Measurements from ENCODE around the gene ATG16L2. TPM values are rescaled to one million over a fixed set of nuclear protein-coding genes. Genes with fewer than 3 reads are reported as not detected.

The ATG16L2 gene
- 10 to 100 TPM; 11.9 to 16.3 TPM for total RNA-seq
- long read RNA-seq, transcript ATG16L2-202 (18 exons, 2,254 nt), result minor isoform, 5 of 22 reads
- long read RNA-seq, transcript ATG16L2-201 (18 exons, 2,243 nt), result major isoform, 7 of 22 reads
- long read RNA-seq, partial matches to known transcripts, result 1 of 22 reads
- long read RNA-seq, other reads (novel, unspliced or antisense), result 9 of 22 reads

- ATAC-seq, result peak; percentile 95 to 96
- intact Hi-C loops (cut with DNase I), result loop anchor here in 1 of 2 donors (5.0 kb wide), 1 partner anchor 87 kb away; no protein-coding TSS in a partner anchor
- peak; percentile 89 for DNase-seq
Measured at GRCh38 chr11:72814286-72815109, at the start of gene ATG16L2. Gene ATG16L2, plus strand, starts transcription at chr11:72814411. Its CDS starts 35 bp downstream, at chr11:72814446.

GRCh38 chr11:72764503-72764902 is 49.7 kb upstream of the ATG16L2 start:
- ATAC-seq (no peak), DNase-seq (no peak)
- intact Hi-C loops (cut with DNase I), result no loop called here

GRCh38 chr11:72766152-72766902 is 47.9 kb upstream of the ATG16L2 start:
- no peak for DNase-seq
- ATAC-seq, result no peak
- intact Hi-C loops (cut with DNase I), result no loop called here

DNA sequence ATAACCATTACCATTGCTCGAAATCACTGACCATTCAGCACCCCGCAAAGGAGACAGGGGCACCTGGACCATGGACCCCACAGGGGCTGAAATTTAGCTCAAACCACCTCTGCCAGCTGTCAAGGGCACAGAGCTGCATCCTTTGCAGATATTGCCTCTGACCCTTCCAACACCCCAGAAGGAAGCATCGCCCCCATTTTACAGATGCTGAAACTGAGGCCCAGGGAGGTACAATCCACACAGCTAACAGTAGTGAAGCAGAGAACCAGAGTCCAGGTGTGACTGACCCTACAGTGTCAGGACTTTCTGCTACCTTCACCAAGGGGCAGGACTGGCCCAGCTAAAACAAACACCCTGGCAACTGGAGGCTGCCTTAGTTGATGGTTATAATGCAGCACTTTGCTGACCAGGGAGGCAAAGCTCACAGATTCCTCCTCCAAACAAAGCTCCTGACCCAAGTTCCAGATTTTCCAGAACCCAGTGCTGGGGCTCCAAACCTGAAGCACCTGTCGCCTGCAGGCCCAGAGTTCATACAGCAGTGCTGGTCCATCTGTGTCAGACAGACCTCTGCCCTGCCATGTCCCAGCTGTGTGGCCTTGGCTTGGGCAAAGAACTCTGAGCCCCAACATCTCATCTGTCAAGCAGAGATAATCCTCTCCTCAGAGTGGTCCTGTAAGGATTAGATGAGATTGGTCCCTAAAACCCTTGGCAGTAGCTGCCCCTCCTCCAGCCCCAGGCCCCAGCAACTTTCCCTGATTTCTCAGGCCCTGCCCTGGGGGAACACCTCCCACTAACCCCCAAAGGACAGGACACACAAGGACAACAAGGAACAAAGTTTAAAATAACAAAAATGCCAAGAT is 46.8 kb upstream of the ATG16L2 start:
- ATAC-seq (no peak), DNase-seq (no peak)

GRCh38 chr11:72768581-72768980 is 45.6 kb upstream of the ATG16L2 start:
- DNase-seq, result no peak

More for the DNA sequence above, 46.8 kb upstream of the ATG16L2 start:
- intact Hi-C loops (cut with DNase I), result no loop called here

DNA sequence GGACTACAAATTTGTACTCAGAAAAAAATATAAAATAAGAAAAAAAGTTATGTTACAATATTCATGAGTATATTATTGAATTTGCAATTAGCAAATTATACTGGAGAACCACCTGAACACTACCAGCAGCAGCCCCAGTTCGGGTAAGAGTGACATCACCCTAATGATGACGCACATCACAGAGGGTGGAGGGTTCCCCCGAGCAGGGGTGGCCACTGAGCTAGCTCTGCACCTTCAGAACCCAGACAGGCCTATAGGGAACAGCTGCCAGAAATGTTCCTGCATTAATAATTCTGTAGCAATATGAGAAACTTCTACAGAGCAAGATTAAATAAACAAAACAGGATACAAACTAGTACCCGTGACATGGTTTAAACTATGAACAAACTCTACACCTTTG is 44.5 kb upstream of the ATG16L2 start:
- no peak for DNase-seq
- ATAC-seq, result no peak
- intact Hi-C loops (cut with DNase I), result no loop called here

More at GRCh38 chr11:72768581-72768980, 45.6 kb upstream of the ATG16L2 start:
- intact Hi-C loops (cut with DNase I), result no loop called here
- ATAC-seq, result no peak

DNA sequence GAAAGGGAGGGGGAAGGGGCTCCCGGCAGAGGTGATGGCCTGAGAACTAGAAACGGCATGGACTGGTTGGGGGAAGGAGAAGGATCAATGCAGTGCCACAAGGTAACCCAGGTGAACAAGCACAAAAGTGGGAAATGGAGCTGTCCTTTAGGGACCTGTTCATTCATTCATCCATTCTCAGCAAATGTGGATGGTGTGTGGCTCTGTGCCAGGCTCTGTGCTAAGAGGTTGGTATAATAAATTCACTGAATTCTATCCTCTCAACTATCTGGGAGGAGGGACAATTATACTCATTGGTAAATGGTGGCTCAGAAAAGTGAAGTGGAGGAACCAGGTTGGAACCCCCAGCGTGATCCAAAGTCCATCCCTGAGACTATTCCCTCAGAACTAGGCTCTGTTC is 43.4 kb upstream of the ATG16L2 start:
- DNase-seq (no peak), ATAC-seq (no peak)
- intact Hi-C loops (cut with DNase I), result no loop called here

DNA sequence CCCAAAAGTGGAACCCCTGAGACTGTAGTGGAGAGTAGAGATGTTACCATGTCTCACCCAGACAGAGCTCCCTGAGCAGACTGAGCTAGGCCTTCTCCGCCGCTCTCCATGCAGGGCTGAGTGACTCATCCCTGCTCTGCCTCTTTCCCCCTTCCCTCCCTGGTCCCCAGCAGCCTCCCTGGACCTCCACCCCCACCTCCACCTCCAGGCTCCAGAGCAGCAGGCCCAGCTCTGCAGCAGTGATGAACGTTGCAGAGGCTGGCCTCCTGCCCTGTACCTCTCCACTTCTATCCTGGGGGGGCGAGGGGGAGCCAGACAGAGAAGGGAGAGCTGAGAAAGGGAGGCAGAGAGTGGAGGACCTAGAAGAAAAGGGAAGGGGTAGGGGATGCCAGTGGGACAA is 42.7 kb upstream of the ATG16L2 start:
- no peak for DNase-seq
- intact Hi-C loops (cut with DNase I), result no loop called here
- ATAC-seq, result peak in 1 of 2 donors; percentile 31

DNA sequence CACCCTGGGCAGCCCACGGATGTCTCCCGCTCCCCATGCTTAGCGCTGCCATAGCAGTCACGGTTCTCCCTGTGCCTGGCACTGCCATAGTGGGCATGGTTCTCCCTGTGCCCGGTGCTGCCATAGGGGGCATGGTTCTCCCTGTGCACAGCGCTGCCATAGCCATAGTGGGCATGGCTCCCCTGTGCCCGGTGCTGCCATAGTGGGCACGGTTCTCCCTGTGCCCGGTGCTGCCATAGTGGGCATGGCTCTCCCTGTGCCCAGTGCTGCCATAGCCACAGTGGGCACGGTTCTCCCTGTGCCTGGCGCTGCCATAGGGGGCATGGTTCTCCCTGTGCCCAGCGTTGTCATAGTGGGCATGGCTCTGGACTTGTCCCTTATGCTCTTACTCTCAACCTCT is 42.2 kb upstream of the ATG16L2 start:
- ATAC-seq (no peak), DNase-seq (no peak)
- intact Hi-C loops (cut with DNase I), result no loop called here

GRCh38 chr11:72773291-72773690 is 40.9 kb upstream of the ATG16L2 start:
- peak; percentile 88 to 89 for ATAC-seq
- DNase-seq, result peak; percentile 67
- intact Hi-C loops (cut with DNase I), result no loop called here

GRCh38 chr11:72773696-72774095 is 40.5 kb upstream of the ATG16L2 start:
- ATAC-seq (no peak), DNase-seq (no peak)
- intact Hi-C loops (cut with DNase I), result no loop called here

GRCh38 chr11:72774499-72774898 is 39.7 kb upstream of the ATG16L2 start:
- intact Hi-C loops (cut with DNase I), result no loop called here
- ATAC-seq (no peak), DNase-seq (no peak)

- ATAC-seq (no peak), DNase-seq (no peak)
- intact Hi-C loops (cut with DNase I), result no loop called here
Measured at GRCh38 chr11:72775288-72776110, 38.7 kb upstream of the ATG16L2 start.

DNA sequence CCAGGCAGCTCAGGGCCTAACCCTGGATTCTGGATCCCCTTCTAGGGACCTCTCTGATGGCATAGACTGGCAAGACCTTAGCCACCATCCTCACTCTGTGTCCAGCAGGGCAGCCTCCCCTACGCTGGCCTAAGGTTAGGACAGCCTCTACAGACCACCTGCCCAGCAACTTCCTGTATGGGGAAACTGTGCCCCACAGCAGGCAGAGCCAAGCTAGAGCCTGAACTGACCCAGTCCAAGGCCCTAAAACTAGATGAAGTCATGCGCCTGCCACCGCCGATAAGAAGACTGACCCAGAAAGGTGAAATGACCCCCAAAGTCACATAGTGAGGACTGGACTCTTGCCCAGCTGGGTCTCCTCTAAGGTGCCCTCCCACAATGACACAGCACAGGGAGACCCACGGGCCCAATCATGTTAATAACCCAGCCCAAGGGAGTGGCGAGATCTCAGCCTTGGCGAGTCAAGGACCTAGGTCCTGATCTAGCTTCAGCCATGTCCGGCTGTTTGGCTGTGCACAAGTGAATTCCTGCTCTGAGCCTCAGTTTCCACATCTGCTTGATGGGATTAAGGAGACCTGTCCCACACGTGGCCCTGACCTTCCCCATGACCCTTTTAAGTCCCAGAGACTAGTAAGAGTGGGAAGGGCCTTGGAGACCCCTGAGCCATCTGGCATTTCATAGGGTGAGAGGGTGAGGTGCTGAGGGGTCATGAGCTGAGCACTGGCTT is 37.9 kb upstream of the ATG16L2 start:
- no peak for DNase-seq
- no peak for ATAC-seq
- intact Hi-C loops (cut with DNase I), result no loop called here

GRCh38 chr11:72776844-72777754 is 37.1 kb upstream of the ATG16L2 start:
- intact Hi-C loops (cut with DNase I), result no loop called here
- ATAC-seq (peak; percentile 17 to 22), DNase-seq (no peak)

GRCh38 chr11:72777755-72778278 is 36.4 kb upstream of the ATG16L2 start:
- DNase-seq, result no peak
- no peak for ATAC-seq
- intact Hi-C loops (cut with DNase I), result no loop called here

Measured in left cardiac atrium (tissue), 4 donors.